CMK (cell line): Measurements from ENCODE around the gene OR2AE1.
"Not testable (repeated sequence)": the region's sequence is repeated elsewhere in the genome, so short reads cannot be mapped to it uniquely, and the experiment has no call there.

Source experiments
- DNase-seq: peaks from one replicate; pipeline ENCODE4 v3.0.0-alpha.2; 2010; ENCODE audit warnings: low read depth

OR2AE1 gene

GRCh38 chr7:99876933-99877332 lies at the start of gene OR2AE1:
Gene OR2AE1 (minus strand): TSS chr7:99877033. CDS start chr7:99877033, 0 bp downstream.
- DNase-seq = no peak

GRCh38 chr7:99926321-99926720 lies 49.5 kb upstream of the OR2AE1 start:
- no peak for DNase-seq

GRCh38 chr7:99923200-99923599 lies 46.4 kb upstream of the OR2AE1 start:
- no peak for DNase-seq

GRCh38 chr7:99920149-99920548 lies 43.3 kb upstream of the OR2AE1 start:
- DNase-seq = no peak

- no peak for DNase-seq
Observed at GRCh38 chr7:99919814-99920112, 42.9 kb upstream of the OR2AE1 start.

GRCh38 chr7:99918959-99919813 lies 42.4 kb upstream of the OR2AE1 start, which contains the start of gene TRIM4:
Gene TRIM4 (minus strand): TSS chr7:99919530. CDS start chr7:99919401, 129 bp downstream.
- peak; percentile 87 for DNase-seq

GRCh38 chr7:99910976-99911375 lies 34.1 kb upstream of the OR2AE1 start:
- DNase-seq = no peak

- no peak for DNase-seq
Observed at GRCh38 chr7:99901581-99901980, 24.7 kb upstream of the OR2AE1 start.

- DNase-seq = no peak
Observed at GRCh38 chr7:99899830-99900519, 23.1 kb upstream of the OR2AE1 start.

- no peak for DNase-seq
Observed at GRCh38 chr7:99898836-99899235, 22.0 kb upstream of the OR2AE1 start.

GRCh38 chr7:99898023-99898357 lies 21.2 kb upstream of the OR2AE1 start:
- no peak for DNase-seq

- DNase-seq = no peak
Observed at GRCh38 chr7:99897322-99898022, 20.6 kb upstream of the OR2AE1 start.

- no peak for DNase-seq
Observed at GRCh38 chr7:99894738-99895137, 17.9 kb upstream of the OR2AE1 start.

GRCh38 chr7:99893280-99893679 lies 16.4 kb upstream of the OR2AE1 start:
- no peak for DNase-seq

- DNase-seq = not testable (repeated sequence)
Observed at GRCh38 chr7:99890348-99890747, 13.5 kb upstream of the OR2AE1 start.

- not testable (repeated sequence) for DNase-seq
Observed at GRCh38 chr7:99888366-99888765, 11.5 kb upstream of the OR2AE1 start.

GRCh38 chr7:99881370-99881769 lies 4.5 kb upstream of the OR2AE1 start:
- no peak for DNase-seq

GRCh38 chr7:99876491-99876890 lies 342 bp downstream of the OR2AE1 start:
- no peak for DNase-seq

- DNase-seq = no peak
Observed at GRCh38 chr7:99868246-99868645, 8.6 kb downstream of the OR2AE1 start.

GRCh38 chr7:99867477-99867876 lies 9.4 kb downstream of the OR2AE1 start:
- not testable (repeated sequence) for DNase-seq

GRCh38 chr7:99863847-99864440 lies 12.9 kb downstream of the OR2AE1 start:
- DNase-seq = no peak

GRCh38 chr7:99860281-99861127 lies 16.3 kb downstream of the OR2AE1 start:
- no peak for DNase-seq
